HT-29 (cell line): ENCODE data around the gene ACTRT2. TPM values are rescaled to one million over a fixed set of nuclear protein-coding genes. Genes with fewer than 3 reads are reported as not detected.

ENCODE experiments used
- DNase-seq: peaks from one replicate; pipeline ENCODE4 v3.0.0-alpha.2; 2015; ENCODE audit warnings: low spot score
- total RNA-seq: library from RNA; depleted of rRNA; stranded (reverse); fragments of >200 nt; shearing (Covaris generic); gene quantifications from 2 replicates; pipeline ENCODE4 v1.2.3, GENCODE V29; 2014; rRNA removed

Gene ACTRT2
- total RNA-seq, 1 experiment from 2014 or later: not detected

DNA sequence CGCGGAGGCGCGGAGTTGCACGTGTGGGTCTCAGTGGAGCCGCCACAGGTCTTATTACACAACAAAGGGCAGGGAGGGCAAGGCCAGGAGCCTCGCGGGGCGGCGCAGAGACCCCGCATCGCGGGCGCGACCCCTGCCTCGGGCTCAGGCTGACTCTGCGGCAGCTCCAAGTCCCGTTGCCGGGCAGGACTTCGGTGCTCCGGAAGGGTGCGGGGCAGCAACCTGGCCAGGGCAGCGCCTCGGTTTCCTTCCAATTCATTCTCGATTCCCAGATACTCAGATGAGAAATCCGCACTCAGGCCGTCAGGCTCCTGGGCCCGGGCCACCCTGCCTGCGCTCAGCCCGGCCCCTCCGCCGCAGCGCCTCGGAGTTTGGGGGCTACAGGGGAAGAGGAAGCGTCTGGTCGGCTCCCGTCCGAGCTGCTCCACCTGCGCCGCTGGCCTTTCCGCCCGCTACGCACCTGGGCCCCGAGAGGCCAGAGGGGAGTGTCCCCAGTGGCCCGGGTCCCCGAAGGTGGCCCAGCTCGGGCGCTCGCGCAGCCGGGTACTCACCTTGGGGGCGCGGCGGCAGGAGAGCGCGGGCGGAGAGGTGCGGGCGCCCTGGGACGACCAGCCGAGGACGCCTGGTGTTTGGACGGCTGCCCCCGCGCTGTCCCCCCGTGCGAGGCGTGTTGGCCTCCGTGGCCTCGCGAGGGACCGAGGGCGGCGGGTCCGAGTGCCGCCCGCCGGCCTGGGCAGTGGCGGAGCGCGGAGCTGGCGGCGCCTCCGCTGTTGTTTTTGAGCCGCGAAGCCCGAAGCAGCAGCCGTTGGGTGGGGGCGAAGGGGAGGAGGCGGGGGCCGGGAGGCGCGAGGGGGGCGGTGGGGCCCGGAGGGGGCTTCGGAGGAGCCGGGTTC lies 46.6 kb downstream of the ACTRT2 start:
- DNase-seq: no peak

DNA sequence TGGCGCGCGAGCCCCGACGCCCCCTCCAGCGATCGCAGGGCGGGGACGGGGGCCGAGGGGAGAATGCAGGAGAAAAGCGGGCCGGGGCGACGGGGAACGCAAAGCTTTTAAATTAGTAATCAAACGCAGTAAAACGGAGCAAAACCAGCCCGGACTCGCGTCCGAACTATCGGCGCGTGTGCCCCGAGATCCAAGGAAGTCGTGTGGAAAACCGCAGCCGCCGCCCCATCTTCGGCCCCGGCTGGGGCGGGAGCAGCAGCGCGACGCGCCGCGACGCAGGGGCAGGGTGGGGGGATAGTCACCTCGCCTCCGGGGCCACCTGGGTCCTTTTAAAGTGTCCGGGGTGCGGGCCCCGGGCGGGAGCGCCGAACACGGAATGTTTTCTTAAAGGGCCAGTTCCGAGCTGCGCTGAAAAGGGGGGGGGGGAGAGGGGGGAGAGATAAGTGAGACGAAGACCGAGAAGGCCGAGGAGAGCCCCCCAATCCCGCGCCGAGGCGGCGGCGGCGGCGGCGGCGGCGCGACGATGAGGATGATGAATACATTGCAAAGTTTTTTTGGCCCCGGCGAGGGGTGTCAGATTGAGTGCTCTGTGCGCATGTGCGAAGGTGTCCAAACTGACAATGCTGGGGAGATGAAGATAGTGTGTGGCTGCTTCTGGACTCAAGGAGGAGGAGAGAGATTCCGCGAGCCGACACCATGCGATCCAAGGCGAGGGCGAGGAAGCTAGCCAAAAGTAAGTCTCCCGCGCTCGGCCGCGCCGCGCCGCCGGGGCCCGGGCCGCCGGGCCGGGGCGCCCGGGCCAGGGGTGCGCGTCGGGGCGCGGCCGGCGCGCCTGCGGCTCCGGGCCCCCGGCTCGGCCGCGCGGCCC lies 47.5 kb downstream of the ACTRT2 start, which contains the start of gene PRDM16:
Gene PRDM16 (plus strand): TSS at position 640 of the 868 bp plus-strand sequence. CDS start 57 bp downstream, at position 697.
- no peak for DNase-seq

DNA sequence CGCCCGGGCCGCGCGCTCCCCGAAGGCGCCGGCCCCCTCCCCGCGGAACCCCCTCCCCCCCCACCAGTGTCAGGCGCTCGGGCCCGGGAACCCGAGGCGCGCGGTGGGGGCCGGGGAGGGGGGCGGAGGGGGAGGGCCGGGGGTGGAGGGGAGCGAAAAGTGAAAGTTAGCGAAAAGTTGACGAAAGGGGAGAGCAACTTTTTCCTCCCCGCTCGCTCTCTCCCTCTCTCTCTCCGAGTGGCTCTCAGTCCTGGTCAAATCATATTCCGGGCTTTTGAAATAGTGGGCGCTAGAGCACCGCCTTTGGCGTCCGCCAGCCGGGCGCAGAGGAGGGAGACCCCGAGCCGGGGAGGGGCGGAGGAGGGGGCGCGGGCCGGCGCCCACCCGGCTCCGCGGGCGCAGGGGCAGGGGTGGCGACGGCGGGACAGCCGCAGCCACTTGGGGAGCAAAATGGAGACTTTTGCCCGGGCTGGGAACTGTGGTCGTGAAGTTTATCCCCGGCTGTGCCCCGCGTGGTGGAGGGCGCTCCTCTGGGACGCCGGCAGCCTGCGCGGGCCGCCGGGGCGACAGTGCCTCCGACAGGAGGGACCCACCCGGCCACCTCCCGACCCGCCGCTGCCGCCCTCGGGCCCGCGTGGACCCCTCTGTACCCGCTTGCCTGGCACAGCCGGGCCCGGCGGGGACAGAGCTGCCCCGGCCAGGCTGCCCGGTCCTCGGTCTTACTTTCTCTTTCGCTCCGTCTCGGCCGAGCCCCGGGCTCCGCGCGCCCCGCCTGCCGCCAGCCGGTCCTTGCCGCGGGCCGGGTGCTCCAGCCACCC lies 48.4 kb downstream of the ACTRT2 start:
- DNase-seq: no peak

DNA sequence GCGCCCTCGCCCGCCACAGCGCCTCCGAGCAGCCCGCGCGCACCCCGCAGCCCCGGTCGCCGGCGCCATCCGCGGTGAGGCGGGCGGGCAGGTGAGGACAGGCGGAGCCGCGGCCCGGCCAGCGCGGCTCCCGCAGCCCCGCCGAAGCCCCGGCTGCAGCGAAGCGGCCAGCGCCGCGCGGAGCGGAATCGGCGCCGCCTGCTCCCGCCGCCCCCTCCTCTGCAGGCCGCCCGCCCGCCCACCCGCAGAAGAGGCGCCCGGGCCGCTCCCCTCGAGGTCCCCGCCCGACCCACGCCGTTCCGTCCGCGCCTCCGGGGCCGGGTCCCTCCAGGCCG lies 49.0 kb downstream of the ACTRT2 start:
- no peak for DNase-seq

DNA sequence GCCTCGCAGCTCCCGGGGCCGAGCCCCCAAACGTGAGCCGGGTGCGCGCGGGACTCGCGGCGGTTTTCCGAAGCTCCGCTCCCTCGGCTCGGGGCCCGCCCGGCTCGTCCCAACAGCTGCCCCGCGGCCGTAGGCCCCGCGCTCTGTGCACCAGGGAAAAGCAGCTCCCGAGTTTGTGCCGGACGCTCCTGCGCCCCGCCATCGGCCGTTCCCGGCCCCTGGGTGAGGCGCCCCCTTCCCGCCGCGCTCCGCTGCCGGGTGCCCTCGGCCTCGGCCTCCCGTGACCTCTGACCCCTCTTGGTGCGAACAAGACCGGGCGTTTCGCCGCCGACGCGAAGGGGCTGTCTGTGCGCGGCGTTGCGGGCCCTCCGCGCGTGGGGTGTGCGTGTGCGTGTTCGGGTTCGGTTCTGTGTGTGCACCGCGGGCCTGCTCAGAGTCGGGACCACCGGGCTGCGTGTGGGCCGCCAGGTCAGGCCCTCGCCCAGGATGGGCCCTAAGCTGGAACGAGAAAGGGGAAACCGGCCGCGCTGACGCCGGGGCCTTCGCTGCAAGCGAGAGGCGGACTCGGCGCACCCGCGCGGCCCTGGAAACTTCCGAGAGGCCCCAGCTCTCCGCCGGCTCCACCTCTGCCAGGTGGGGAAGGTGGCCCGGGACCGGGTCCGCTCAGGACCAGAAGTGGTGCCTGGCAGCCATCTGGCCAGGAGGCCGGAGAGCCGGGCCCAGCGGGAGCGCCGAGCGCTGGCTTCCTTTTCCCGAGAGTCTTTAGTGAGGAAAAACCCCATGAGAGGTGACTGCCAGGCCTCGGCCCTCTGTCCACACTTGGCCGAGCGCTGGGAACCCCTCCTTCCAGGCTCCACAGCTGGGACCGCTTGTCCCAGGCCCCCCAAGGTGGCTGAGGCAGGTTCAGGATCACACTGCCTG lies 49.6 kb downstream of the ACTRT2 start:
- no peak for DNase-seq

DNA sequence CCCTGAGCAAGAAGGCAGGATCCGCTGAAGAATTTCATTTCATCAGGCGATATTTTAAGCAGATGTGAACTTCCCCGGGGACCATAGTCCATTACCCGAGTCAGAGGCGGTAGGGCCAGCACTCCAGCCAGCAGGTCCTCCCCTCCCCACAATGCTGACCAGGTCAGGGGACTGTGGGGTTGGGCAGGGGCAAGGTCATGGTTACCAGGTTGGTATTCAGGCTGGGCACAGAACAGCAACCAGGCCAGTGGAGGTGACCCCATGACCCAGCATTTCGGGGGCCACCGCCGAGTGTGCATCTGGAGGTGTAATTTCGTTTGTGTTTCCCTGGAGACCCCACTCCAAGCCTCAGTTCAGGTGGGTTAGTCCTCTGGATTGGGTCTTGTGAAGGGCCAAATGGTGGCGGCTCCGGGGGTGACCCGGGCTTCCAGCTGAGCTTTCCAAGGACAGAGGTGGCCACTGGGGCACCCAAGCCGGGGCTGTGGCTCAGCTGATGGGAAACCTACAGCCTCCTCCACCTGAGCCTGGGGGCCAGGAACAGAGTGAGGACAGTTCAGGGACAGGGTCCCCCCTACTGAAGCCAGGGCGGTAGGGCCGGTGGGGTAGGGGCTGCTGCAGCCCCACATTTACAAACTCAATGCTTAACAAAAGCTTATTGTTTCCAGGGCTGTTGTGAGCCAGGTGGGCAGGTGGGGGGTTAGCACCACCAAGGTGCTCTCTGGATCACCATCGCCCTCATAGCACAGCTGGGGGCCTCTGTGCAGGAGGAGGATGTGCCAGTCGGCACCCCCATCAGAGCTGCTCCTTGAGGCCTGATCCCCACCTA lies 50.5 kb downstream of the ACTRT2 start:
- no peak for DNase-seq

Other genes starting within 250 kb of the ACTRT2 start
- gene TTC34, start 219.8 kb upstream of the ACTRT2 start, total RNA-seq: 0.36 and 0.39 TPM in 2 replicates
- gene PRDM16, start 47.7 kb downstream of the ACTRT2 start, total RNA-seq: 0.10 TPM in 1 of 2 replicates, not detected in the other